Neuron (in vitro differentiated cells): ENCODE measurements around the gene GABRB3.

Source experiments
- H2AFZ ChIP-seq: one replicate; pipeline ENCODE4 v1.6.1; 2013; ENCODE audit warnings: low read depth, mild to moderate bottlenecking, inconsistent platforms, low read length, moderate library complexity
- H3K27me3 ChIP-seq: one replicate; pipeline ENCODE4 v1.6.1; 2013; ENCODE audit warnings: low read length; ENCODE audit not compliant: insufficient read depth
- H3K36me3 ChIP-seq: one replicate; pipeline ENCODE4 v1.6.1; 2013; ENCODE audit warnings: low read length; ENCODE audit not compliant: insufficient read depth
- H3K4me1 ChIP-seq: one replicate; pipeline ENCODE4 v1.6.1; 2013; ENCODE audit warnings: low read length; ENCODE audit not compliant: insufficient read depth
- H3K4me3 ChIP-seq: 2 replicates; pipeline ENCODE4 v1.5.1; 2013; ENCODE audit warnings: mild to moderate bottlenecking, low read length, moderate library complexity
- H3K9me3 ChIP-seq: one replicate; pipeline ENCODE4 v1.6.1; 2013; ENCODE audit warnings: low read length

GABRB3 gene

DNA sequence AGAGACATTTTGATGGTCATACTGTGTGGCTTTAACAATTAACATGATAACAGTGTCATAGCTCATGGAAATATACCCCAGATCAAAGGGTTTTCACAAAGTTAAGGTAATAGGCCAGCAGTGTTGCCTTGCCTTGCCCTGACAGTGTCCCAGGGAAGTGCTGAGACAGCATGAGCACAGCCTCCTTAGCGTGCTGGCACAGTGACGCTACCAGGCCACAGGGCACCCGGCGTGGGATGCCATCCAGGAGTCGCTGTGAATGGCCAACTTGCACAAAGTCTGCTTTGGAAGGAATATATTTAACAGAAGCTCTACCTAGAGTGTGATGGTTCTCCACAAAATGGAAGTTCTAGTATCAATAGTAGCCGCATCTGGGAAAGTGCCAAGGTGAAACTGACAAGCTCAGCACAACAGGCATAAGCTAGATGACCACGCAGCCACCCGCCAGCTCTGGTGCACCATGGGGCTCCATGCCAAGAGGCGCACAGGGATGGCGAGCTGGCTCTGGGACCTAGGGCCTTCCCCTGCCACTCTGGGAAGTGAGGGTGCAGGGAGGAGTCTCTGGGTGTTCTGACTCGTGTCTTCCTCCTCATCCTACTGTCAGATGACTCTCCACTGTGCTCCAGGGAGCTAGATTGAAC is 86.2 kb downstream of the GABRB3 start:
- H3K9me3 ChIP-seq: no peaks in the 10 kb centered on the region
- H3K36me3 ChIP-seq: no peaks in the 10 kb centered on the region
- H2AFZ ChIP-seq: no peak overlapping the region
- H3K4me3 ChIP-seq: no peak overlapping the region
- H3K4me1 ChIP-seq: no peaks in the 10 kb centered on the region
- H3K27me3 ChIP-seq: no peaks in the 10 kb centered on the region

DNA sequence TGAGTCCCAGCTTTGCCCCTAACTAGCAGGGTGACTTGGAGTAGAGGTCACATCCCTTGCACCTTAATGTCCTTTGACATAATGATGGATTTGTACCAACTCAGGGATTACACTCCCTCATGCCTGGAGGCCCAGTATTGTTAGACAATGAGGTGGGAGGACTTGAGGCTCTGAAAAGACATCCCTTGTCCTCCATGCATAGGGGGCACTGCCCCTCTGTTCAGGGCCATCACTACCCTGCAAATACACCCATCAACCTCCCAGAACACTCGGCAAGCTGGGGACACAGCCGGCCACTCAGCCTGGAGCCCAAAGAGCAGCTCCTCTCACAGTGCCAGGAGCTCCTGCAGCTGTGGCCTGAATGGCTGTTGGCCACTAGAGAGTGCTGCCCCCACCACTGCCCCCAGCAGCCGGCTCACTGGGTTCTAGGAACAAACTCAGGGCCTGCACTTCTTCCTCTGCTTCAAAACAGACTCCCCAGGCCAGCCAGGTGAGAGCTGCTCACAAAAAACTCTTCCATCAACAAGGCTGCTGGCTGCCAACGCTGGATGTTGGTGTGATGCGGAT is 90.2 kb downstream of the GABRB3 start:
- no peaks in the 10 kb centered on the region for H3K36me3 ChIP-seq
- no peaks in the 10 kb centered on the region for H3K27me3 ChIP-seq
- no peak overlapping the region for H2AFZ ChIP-seq
- H3K4me3 ChIP-seq: no peak overlapping the region
- H3K9me3 ChIP-seq: no peaks in the 10 kb centered on the region
- H3K4me1 ChIP-seq: no peaks in the 10 kb centered on the region

DNA sequence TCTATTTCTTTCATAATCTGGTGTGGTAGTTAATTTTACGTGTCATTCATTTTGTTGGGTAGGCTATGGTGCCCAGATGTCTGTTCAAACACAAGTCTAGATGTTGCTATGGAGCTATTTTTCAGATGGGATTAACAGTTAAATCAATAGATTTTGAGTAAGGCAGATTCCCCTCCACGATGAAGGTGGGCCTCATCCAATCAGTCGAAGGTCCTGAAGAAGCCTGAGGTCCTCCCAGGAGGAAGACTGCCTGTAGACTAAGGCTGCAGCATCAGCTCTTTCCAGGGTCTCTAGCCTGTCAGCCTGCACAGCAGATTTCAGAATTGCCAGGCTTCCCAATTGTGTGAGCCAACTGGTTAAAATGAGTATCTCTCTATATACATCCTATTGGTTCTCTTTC is 92.9 kb downstream of the GABRB3 start:
- Histone ChIP-seq H3K36me3 (no peaks in the 10 kb centered on the region), H3K27me3 (no peaks in the 10 kb centered on the region), H3K9me3 (no peaks in the 10 kb centered on the region), H3K4me1 (no peaks in the 10 kb centered on the region), H3K4me3 (no peak overlapping the region), H2AFZ (no peak overlapping the region)

DNA sequence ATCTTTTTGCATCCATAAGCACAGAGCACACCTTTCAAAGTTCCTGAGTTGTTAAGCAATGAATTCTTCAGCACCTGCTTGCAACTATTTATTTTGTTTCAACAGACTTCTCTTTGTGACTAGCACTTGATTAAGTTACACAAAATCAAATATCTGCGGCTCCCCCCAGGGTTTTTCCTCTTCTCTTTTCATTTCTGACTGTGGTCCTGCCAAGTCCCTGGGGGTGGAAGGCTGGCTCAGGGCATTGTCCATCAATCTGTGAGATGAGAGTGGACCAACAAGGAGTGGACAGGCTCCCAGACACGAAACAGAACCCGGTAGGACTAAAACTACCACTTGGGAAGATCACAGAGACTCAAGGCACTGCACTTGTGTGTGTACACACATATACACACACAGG is 96.8 kb downstream of the GABRB3 start:
- no peaks in the 10 kb centered on the region for H3K27me3 ChIP-seq
- H3K4me1 ChIP-seq: no peaks in the 10 kb centered on the region
- H3K9me3 ChIP-seq: no peaks in the 10 kb centered on the region
- H3K36me3 ChIP-seq: no peaks in the 10 kb centered on the region
- H2AFZ ChIP-seq: no peak overlapping the region
- no peak overlapping the region for H3K4me3 ChIP-seq

DNA sequence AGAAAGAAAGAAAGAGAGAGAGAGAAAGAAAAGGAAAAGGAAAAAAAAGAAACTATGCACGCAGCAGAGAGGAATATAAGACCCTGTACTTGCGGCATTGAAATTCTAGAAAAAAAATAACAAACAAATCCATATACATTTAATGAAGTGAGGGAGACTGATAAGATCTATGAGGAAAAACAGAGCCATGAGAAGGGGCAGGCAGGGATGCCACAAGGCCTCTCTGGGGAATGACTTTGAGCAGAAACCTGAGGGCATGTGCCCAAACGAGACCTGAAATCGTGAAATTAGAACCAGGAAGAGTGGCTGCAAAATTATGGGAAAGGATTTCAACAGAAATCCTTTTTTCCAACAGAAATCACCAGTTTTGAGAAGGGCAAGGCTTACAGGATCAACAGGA is 98.4 kb downstream of the GABRB3 start:
- no peak overlapping the region for H3K4me3 ChIP-seq

DNA sequence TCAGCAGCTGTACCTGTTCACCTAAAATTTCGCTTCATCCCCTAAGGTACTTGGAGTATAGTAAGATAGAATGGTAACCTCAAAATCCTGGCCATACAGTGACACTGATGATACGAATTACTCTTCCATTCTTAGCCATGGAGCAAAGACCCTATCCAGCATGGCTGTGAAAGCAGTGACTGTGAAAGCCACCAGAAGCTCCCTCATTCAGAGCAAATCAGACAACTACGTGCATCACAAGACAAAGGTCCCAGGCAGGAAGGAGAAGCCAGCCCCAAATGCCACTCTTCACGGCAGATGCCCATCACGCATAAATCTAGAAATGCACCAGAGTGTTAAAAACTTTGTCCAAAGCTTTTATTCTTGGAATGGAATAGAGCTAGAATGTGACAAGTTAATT is 99.4 kb downstream of the GABRB3 start:
- H3K4me3 ChIP-seq: no peak overlapping the region
- H3K36me3 ChIP-seq: no peaks in the 10 kb centered on the region
- no peaks in the 10 kb centered on the region for H3K4me1 ChIP-seq
- no peak overlapping the region for H2AFZ ChIP-seq
- H3K9me3 ChIP-seq: no peaks in the 10 kb centered on the region
- H3K27me3 ChIP-seq: no peaks in the 10 kb centered on the region

More for the DNA sequence above, 98.4 kb downstream of the GABRB3 start:
- Histone ChIP-seq H2AFZ (no peak overlapping the region), H3K27me3 (no peaks in the 10 kb centered on the region), H3K4me1 (no peaks in the 10 kb centered on the region), H3K36me3 (no peaks in the 10 kb centered on the region), H3K9me3 (no peaks in the 10 kb centered on the region)

DNA sequence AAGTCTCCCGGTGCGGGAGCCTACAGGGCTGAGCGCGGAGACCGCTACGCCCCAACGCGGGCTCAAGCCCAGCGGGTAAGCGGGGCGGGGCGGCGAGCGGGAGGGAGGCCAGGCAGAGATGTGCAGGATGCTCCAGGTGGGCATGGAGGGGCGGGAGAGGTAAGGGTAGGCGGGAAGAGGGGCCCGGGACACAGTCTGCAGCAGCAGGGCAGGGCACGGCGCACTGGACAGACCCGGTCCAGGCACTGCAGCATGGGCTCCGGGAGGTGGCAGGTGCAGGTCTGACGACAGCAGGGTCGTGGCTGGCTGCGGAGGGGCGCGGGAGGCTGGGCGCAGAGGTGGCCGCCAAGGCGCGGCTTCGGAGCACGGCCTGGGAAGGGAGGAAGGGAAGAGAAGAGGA is 102.8 kb downstream of the GABRB3 start:
- no peaks in the 10 kb centered on the region for H3K36me3 ChIP-seq
- no peaks in the 10 kb centered on the region for H3K27me3 ChIP-seq
- H3K4me1 ChIP-seq: no peaks in the 10 kb centered on the region
- no peak overlapping the region for H3K4me3 ChIP-seq
- H2AFZ ChIP-seq: no peak overlapping the region
- no peaks in the 10 kb centered on the region for H3K9me3 ChIP-seq

DNA sequence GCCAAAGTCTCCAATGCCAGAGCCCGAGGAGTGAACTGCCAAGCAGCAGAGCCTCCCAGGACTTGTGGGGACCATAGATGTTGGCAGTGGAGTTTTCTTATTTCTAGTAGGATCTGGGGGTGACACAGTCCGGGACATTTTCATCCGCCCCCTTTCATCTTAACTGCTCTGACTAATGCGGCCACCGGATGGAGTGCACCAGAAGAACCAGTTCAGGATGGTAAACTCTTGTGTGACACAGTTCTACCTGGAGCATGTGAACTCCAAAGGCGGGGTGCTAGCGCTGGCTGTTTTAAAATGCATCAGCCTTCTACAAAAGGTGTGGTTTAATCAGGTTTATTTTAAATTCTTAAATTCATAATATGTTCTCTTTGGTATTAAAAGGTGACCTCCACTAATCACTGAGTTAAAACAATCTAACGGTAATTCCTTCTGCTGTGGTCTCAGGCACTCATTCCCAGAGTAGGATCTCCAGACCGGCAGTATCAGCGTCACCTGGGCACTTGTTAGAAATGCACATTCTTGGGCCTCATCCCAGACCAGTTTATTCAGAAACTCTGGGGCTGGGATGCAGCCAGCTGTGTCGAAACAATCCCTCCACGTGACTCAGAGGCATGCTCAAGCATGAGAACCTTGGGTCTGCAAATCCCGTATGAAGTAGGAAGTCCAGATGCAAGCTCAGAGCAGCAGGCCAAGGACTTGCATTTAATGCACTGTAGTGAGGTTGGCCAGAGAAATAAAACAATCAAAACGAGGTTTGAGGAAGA is 105.5 kb downstream of the GABRB3 start:
- Histone ChIP-seq H3K36me3 (no peaks in the 10 kb centered on the region), H3K9me3 (no peaks in the 10 kb centered on the region), H3K4me3 (no peak overlapping the region), H3K4me1 (no peaks in the 10 kb centered on the region), H2AFZ (no peak overlapping the region), H3K27me3 (no peaks in the 10 kb centered on the region)

DNA sequence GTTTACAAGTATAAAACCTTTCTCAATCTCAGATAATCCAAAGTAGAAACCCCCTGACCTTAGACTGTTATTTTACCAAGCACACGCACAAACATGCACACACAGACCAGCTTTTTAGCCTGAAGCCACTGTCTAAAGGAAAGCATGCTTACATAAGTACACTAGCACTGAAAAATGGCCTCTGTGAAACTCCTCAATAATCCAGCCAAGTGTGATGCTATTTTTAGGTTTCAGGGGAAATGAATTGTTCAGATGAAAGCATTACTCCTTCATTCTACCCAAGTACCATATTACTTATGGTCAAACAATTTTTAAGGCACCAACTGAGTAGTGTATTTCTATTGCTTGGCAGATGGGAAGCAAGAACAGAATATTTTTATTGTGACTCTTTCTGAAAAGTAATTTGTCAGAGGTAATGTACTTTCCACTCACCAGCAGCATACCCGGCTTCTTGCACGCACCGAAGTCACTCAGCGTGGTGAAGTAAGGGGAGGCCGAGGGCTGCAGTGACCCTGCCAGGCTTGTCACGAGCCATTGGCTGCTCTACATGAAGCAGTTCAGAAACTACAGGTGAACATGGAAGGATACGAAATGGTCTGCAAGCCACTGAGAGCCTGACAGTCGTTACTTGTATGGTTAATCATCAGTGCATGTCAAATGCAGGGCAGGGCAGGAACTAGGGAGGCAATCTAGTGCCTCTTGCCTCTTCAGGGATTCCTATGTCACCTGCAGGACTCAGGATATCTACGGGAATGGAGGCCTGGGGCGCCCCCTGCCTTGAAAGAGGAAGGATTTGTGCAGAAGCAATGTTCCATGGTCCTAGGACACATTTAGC is 106.7 kb downstream of the GABRB3 start:
- no peaks in the 10 kb centered on the region for H3K9me3 ChIP-seq
- no peak overlapping the region for H2AFZ ChIP-seq
- H3K36me3 ChIP-seq: no peaks in the 10 kb centered on the region
- H3K4me3 ChIP-seq: no peak overlapping the region
- H3K4me1 ChIP-seq: no peaks in the 10 kb centered on the region
- H3K27me3 ChIP-seq: no peaks in the 10 kb centered on the region

DNA sequence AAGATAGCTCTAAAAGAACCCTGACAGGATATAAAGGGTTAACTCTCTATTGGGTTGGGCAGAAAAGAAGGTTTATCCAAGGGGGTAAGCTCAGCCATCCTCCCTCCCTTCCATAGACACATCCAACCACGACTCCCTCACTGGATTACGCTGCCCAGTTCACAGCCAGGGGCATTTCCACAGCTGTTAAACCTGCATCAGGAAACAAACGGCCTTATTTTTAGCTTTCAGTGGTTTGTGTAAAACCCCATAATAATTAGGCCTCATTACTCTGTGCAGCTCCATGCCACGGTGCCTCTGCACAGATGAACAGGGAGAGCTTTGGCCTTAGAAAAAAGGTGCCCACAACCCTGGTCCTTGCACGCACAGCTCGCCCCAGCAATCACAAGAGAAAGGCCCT is 110.6 kb downstream of the GABRB3 start:
- Histone ChIP-seq H3K4me1 (no peaks in the 10 kb centered on the region), H3K27me3 (no peaks in the 10 kb centered on the region), H3K4me3 (no peak overlapping the region), H2AFZ (no peak overlapping the region), H3K9me3 (no peaks in the 10 kb centered on the region), H3K36me3 (no peaks in the 10 kb centered on the region)

DNA sequence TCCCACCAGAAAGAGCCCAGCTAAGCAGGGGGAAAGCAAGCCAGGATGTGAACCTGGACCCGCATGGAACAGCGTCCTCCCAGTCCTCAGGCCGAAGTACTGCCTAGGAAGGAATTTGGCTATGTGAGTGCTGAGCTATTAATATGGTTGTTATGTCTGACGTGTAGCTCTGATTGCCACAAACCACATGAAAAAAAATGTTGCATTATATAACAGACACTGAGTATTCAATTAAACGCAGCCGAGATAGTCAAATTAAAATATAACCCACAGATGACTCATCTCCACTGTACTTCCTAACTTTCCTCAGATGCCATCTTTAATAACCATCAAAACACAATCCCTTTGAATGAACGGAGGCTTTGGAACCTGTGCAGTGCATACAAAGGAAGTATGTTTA is 111.1 kb downstream of the GABRB3 start:
- no peaks in the 10 kb centered on the region for H3K9me3 ChIP-seq
- no peaks in the 10 kb centered on the region for H3K27me3 ChIP-seq
- no peaks in the 10 kb centered on the region for H3K36me3 ChIP-seq
- no peak overlapping the region for H3K4me3 ChIP-seq
- H2AFZ ChIP-seq: no peak overlapping the region
- H3K4me1 ChIP-seq: no peaks in the 10 kb centered on the region

DNA sequence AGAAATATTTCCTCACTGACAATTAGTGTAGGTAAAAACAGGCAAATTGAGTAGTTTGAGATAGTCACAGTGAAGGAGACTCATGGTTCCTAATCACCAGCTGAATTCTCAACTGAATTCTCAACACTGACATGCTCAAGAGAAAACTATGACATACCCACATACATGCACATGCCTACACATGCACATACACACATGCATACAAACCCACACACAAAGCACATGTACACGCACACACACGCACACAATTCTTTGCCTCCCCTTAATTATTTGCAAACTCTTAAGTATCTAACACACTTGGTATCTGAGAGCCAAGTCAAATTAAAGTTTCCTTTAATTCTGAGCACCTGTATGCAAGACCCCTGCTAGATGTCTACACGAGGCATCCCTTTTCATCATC is 111.8 kb downstream of the GABRB3 start:
- no peaks in the 10 kb centered on the region for H3K36me3 ChIP-seq
- H2AFZ ChIP-seq: no peak overlapping the region
- no peaks in the 10 kb centered on the region for H3K4me1 ChIP-seq
- no peaks in the 10 kb centered on the region for H3K9me3 ChIP-seq
- no peaks in the 10 kb centered on the region for H3K27me3 ChIP-seq
- no peak overlapping the region for H3K4me3 ChIP-seq

DNA sequence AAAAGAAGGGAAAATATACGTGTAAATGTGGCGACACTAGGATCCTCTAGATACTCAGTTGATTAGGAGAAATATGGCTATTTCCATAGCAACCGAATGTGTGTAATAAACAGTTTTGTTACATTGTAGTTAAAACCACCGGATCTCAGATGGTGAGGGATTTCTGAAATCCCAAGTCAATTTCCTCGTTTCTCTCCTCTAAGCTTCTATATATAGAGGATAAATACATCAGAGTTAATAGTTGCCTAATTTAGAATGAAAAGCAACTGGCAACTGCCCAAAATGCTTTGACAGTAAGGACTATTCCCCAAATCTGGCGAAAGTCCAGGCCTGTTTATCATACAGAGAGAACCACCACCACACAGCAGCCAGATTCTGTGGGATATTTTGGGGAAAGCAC is 112.6 kb downstream of the GABRB3 start:
- Histone ChIP-seq H3K27me3 (no peaks in the 10 kb centered on the region), H3K4me1 (no peaks in the 10 kb centered on the region), H3K9me3 (no peaks in the 10 kb centered on the region), H2AFZ (no peak overlapping the region), H3K36me3 (no peaks in the 10 kb centered on the region), H3K4me3 (no peak overlapping the region)
